ENCODE results near the gene PTGDR.

Gene PTGDR, protein sequence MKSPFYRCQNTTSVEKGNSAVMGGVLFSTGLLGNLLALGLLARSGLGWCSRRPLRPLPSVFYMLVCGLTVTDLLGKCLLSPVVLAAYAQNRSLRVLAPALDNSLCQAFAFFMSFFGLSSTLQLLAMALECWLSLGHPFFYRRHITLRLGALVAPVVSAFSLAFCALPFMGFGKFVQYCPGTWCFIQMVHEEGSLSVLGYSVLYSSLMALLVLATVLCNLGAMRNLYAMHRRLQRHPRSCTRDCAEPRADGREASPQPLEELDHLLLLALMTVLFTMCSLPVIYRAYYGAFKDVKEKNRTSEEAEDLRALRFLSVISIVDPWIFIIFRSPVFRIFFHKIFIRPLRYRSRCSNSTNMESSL
- total RNA-seq = 2.4 to 28.3 (median 10.8) reads per million in 4 experiments

DNA sequence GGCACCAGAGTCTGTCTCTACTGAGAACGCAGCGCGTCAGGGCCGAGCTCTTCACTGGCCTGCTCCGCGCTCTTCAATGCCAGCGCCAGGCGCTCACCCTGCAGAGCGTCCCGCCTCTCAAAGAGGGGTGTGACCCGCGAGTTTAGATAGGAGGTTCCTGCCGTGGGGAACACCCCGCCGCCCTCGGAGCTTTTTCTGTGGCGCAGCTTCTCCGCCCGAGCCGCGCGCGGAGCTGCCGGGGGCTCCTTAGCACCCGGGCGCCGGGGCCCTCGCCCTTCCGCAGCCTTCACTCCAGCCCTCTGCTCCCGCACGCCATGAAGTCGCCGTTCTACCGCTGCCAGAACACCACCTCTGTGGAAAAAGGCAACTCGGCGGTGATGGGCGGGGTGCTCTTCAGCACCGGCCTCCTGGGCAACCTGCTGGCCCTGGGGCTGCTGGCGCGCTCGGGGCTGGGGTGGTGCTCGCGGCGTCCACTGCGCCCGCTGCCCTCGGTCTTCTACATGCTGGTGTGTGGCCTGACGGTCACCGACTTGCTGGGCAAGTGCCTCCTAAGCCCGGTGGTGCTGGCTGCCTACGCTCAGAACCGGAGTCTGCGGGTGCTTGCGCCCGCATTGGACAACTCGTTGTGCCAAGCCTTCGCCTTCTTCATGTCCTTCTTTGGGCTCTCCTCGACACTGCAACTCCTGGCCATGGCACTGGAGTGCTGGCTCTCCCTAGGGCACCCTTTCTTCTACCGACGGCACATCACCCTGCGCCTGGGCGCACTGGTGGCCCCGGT is at the start of gene PTGDR:
PTGDR (plus strand) TSS at position 198 of the 778 bp plus-strand sequence; CDS start at position 315, 117 bp downstream.
- DNase-seq = no peak

DNA sequence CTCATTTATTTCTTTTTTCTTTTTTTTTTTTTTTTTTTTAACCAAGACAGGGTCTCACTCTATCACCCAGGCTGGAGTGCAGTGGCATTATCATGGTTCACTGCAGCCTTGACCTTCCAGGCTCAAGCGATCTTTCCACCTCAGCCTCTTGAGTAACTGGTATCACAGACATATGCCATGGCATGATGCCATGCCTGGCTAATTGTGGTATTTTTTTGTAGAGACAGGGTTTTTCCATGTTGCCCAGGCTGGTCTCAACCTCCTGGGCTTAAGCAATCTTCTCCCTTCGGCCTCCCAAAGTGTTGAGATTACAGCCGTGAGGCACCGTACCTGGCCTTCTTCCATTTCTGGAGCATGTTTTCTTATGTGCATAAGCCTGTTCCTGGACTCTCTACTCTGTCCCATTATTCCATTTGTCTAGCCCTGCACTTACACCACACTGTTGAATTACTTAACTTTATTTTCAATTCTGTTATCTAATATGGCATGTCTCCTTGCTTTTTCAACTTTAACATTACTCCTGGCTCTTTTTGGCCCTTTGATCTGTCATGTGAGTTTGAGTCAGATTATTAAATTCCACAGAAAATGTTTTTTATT is 47.9 kb upstream of the PTGDR start:
- DNase-seq = no peak

DNA sequence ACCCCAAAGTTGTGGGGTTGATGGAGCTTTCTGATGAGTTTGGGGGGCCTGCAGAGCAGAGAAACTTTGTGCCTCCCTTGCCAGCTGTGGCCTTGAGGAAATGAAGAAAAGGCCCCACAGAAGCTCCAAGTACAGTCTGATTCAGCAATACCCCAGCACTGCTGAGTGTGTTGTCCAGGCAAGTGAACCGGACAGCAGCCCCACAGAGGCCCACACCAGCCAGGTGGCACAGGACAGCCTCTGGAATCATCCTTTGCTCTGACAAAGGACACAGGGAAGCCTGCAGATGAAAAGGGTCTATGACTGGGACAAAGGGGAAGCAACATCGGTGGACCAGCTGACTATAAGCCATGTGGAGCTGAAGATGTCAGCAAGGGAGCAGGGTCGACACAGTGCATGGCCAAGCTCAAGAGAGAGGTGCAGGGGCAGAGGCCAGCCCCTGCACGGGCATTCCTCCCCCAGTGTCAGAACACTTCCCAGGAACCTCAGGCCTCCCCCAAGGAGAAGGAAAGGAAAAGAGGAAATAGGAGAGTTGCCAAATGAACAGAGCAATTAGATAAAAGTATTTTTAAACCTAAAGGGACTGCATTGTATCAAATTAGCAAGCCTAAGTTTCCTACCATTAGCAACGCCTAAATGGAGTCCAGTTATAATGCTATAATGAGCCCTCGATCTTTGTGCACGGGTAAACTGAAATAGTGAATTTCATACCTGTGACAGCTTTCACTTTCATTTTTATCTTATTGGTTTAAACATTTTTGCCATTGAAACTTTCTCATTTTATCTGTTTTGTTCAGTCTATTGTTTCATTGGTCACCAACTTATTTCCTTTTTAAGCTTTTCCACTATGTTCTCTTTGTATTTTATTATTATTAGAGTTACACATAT is 46.3 kb upstream of the PTGDR start:
- DNase-seq = no peak

DNA sequence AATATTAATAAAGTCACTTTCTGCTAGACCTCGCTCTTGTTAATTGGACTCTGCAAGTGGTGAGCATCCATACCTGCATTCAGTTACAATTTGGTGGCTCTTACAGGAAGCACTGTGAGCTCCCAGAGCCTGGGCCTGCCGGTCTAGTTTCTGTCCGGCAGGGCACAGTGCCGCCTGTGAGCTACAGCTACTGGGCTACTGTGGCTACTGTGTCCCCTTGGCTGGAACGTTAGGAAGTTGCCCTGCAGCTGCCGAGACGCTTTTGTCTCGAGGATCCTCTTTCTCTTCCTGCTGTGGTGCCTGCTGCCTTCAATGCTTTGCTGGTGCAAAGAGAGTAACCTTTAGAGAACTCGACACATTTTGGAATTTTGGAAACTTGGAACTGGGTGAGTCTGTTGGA is 44.6 kb upstream of the PTGDR start:
- DNase-seq = no peak

DNA sequence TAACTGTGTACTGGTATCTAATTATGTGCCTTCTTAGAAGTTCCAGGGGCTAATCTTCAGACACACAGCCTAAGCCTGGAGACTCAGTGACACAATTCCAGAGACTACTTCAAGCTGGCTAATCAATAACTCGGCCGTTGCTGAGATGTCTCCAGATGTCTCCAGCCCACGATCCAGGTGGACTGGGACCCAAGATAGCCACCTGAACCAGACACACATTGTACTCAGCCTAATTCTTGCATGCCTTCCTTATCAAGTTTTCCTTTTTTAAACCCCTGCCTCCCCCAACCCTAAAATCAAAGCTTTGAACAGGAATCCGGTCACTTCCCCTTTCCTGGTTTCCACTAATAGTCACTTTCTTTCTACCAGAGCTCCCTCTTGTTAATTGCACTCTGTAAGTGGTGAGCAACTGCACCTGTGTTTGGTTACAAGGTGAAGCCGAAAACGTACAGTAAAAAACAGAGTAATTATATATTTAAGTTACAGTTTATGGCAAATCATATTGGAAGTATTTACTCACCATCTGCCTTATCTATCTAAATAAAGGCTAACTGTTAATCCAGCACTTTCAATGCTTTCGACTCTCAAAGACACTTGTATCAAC is 39.8 kb upstream of the PTGDR start:
- no peak for DNase-seq

DNA sequence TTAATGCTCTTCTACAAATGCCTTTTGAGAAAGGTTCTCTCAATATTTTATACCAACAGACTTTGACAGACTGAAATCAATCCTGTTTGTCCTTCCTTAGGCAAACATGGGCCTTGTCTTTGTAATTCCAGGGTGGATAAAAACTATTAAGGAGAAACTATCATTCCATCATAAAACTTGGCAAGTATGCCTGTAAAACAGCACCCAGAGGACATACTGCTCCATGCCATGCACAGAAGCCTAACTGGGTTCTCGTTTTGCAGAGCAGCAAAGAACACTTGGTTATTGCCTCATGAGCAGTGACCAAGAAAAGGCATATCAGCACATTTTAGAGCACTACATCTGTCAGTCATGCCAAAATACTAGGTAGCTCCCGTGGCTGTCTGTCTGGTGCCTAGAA is 33.8 kb upstream of the PTGDR start:
- no peak for DNase-seq

DNA sequence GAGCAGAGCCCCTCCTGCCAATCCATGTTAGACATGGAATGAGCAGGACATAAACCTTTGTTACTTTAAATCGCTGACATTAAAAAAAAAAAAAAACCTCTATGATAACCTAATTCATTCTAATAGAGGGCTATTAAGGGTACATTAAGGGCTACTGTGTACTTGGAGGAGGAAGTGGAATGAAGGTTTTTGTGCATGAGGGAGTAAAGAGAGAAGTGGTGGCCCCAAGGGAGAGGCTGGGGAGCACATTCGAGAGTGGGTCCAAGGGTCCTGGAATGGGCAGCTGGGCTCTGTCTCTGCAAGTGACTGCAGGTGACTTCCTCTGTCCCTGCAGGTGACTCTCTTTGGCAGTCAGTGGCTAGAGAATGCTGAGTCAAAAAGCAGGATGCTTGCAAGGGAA is 32.1 kb upstream of the PTGDR start:
- DNase-seq = no peak

DNA sequence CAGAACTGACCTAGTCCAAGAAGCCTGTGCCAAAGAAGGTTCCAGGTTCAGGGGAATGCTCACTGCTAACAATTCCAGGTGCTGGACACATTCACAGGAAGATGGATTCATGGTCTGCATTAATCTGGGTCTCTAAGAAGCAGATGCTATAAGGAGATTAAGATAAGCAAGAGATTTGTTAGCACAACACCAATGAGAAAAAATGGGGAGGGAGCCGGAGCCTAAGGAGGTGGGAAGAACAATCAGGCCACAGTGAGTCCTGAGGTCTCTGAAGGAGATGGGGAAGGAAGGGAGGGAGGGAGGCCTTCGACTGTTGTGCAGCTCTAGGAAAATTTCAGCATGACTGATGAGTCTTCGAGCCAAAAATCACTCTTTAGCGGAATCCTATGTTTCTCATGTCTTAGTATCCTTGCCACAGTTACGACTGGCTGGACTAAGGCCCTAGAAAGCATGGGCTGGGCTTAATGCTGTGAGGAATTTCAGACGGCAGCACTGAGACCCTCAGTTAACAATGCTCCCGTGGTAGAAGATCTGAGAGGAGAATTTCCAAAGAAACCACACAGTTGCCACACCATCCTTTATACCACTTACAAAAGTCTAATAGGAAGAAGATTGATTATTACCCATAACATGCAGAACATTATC is 31.5 kb upstream of the PTGDR start:
- DNase-seq = no peak

DNA sequence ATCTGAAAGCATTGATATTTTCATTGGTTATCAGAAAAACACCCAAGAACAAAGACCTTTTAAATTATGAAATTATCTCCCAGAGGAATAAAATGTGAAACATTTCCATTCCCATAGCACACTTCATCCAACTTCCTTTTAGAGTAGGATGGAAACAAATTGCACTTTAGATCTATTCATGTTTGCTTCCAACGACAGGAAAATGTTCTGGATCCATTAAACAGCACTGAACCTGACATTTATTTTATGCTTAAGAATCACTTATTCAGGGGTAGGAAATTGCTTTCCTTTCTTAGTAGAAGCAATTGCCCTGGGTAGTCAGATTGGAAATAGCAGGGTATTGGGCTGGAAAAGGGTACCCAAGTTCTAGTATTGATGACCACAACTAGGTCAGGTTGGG is 28.8 kb upstream of the PTGDR start:
- DNase-seq = no peak

DNA sequence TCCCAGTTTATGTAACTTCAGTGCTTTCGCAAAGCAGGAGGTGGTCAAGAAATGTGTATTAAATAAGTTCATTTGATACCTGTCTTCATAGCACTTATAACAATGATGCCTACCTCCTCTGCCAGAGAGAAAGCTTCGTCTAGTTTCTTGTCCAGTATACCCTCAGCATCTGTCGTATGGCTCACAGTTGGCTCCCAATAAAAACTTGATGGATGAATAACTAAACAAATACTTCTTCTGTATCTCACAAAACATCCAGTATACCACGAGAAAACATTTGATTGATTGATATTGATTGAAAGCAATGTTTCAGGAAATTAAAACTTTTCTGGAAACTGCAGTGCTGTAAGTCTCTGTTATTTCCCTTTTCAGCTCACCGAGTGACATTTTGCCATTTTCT is 26.9 kb upstream of the PTGDR start:
- DNase-seq = no peak

DNA sequence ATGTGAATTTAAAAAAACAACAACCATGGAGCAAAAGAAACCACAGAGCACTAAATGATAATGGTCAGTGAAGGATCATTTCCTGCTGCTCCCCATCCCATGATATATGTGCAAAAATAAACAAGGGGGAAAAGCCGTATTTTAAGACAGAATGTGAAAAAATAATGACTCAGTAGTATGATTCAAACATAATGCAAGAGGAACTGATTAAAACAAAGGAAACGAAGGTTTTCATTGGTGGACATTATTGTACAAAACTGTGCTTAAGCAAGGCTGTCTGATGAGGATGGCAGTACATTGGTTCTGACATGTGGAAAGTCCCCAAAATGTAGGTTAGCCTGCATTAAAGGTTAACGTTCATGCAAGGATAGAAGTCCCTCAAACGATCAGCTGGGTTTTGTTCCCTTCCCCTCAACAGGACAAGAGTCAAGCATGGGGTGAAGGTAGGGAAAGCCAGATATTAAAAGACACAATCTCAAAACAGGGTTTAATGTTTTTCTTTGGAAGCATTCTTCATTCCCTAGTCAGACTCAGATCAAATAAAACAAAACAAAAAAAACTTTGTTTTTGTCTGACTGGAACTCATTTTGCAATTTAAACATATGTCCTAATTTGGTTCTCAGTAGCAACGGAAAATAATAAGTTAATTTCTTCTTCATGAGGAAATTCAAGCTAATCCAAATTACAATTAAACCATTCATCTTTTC is 26.3 kb upstream of the PTGDR start:
- no peak for DNase-seq

DNA sequence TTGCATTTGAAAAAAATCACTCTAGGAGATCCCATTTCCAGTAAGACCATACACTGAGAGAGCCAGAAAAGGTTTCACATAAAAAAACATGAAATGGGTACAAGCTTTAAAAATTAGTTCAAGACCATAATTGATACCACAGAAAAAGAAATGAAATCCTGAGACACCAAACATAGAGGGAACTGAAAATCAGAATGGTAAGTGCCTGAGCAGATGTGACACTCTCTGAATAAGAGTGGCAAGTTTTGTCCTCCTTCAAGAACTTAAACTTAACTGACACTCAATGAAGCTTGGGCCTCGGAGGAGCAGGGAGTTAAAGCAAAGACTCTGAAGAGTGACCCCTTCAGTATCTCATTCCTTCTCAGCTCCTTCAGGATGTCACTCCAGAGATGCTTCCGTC is 23.2 kb upstream of the PTGDR start:
- DNase-seq = no peak

DNA sequence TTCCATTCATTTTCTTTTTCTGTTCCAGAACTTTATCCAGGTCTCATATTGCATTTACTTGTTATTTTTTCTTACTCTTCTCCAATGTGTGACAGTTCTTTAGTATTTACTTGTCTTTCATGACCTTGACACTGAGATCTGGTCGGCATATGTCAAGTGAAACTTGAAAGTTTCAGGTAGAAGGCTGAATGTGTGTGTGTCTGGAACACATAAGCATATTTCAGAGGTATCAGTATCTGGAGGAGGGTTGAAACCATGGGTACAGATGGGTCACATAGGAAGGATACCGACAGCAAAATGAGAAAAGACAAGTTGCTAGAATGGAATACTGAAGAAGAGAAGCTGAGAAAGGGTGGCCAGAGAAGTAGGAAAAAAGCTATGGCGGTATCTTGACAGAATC is 22.5 kb upstream of the PTGDR start:
- no peak for DNase-seq

DNA sequence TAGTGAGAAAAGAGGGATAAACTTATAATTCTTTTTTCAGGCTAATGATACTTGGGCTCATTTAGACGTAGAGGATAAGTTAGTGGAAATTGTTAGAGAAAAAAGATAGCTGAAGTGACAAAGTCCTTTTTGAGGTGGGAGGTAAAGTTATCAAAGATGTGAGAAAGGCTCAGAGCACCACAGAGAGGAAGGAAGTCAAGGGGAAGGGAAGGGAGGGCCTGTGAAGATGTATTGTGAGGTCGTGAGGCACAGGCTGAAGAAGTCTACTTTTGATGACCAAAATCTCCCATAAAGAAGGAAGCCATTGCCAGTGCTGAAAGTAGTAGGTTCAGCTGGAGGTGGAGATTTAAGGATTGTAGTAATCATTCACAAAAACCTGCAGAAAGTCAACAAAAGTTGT is 19.4 kb upstream of the PTGDR start:
- DNase-seq = no peak

DNA sequence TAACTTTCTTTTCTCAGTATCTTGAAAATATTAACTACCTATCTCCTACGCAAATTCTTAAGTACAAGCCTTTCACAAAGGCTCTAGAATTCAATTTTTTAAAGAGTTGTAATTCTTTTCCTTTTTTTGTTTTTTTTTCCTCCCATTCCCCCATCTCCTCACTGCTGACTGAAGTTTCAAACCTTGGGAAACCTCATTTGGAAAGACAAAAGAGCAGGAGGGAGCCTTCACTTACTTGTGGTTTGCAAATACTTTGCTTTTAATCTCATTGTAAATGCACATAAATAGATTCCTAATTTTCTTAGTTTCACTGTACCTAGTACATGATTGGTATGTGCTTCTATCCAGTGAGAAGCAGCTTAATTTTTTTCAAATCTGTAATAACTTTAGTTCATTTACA is 15.8 kb upstream of the PTGDR start:
- no peak for DNase-seq

DNA sequence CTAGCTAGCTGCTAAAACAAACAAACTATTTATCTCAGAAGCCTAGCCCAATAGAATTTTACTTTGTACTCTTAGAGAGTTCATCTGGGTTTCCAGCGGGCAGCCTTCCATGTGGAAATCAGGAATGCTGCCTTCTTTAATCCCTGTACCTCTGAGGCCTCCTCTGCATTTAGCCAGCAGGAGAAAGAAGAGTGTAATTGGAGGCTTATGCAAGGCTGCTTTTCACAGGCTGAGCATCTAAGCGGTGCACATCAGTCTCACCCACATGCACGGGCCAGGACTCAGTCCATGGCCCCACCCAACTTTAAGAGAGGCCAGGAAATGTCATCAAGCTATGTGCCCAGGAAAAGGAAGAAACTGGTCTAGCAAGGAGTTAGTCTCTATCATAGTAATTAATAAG is 14.0 kb upstream of the PTGDR start:
- DNase-seq = no peak

DNA sequence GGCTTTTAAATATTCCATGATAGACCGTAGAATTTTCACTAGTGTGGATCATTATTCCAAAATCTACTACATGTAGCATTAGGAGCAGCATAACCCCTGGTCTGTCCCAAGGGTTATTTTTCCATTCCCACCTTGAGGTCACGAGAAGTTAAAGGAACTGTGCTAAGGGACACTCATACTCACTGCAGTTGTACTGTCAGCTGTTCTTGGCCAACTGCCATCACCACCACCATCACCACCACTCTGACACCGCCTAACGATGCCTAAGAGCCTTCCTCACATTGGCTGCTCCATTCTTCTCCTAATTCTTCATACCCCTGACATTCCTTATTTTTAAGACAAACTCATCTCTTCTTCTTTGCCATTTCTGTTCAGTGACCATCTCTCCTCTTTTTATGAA is 13.4 kb upstream of the PTGDR start:
- DNase-seq = no peak

DNA sequence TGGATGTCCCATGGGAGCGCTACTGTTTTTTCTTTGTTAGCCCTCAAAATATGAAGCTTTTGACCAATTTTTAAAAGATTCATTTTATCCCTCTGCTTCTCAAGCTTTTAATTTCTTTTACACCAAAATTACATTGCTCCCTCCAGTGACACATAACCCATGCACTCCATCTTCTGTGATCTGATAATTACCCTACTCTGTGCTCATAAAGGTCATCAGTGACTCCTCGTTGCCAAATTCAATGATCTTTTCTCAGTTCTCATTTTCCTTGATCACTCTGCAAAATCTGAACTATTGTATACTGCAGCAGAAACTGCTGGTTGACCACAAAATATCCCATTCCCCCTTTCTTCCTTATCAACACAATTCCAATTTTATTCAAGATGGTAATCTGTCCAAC is 8.7 kb upstream of the PTGDR start:
- no peak for DNase-seq

DNA sequence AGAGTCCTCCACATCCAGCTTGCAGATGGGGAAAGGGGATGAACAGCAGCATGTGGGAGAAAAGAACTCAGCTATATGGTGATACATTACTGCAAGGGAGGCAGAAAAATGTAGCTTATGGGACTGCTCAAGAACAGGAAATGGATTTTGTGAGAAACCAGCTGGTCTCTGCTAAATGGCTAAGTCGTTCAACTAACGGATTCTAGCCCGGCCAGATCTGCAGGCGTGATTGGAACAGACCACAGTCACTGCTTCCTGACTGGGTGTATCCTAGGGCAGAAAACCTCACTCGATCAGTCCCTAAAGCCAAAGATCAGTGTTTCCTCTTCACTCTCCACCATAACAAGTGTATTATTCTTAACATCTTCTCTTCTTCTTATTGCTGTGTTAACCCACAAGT is 8.1 kb upstream of the PTGDR start:
- no peak for DNase-seq

DNA sequence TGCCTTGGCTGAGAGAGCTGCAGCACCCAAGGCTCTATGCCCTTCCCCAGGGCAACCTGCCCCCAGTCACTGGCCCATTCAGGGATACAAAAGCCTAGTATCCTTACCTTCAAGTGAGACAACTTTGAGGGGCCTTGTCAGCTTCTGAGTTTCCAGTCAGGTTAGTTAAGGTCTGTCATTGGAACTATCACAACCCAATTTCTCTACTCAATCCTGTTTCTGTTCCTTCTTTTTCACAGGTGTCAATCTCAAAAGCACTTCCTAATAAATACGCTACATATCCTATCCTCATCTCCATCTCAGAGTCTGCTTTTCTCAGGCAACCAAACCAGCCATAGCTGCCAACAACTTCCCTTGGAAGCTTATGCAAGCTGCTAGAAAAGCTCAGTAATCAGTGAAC is 4.9 kb upstream of the PTGDR start:
- DNase-seq = no peak

DNA sequence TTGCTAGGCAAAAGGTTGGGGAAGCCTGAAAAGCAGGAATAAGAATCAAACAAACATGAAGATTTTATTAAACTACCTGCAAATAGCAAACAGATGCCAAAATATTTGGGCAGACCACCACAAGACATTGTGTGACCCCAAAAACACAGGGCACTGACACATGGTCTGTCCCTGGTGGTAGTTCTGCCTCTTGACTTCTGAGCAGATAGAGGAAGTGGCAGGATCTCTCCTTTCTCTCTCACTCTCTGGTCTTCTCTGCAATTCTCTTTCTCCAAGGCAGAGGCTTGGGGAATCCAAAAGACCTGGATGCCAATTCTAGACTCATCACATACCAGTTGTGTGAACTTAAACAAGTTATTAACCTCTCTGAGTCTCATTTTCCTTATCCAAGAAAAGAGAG is 4.3 kb upstream of the PTGDR start:
- DNase-seq = no peak

Data from effector CD8-positive, alpha-beta T cell (primary cell).